GM12801 (cell line): ENCODE results near the gene CA12.

Experiments used
- CTCF ChIP-seq: IDR thresholded peaks from one replicate; pipeline ENCODE4 v1.5.1; 2011; ENCODE audit warnings: control low read depth; ENCODE audit not compliant: insufficient read length; ENCODE audit errors: extremely low read depth

CA12 gene

GRCh38 chr15:63337046-63337445 is 44.6 kb downstream of the CA12 start:
- no peak for TF ChIP-seq CTCF

GRCh38 chr15:63335543-63336240 is 46.0 kb downstream of the CA12 start:
- no peak for TF ChIP-seq CTCF

- TF ChIP-seq CTCF = no peak
Measured at GRCh38 chr15:63334821-63335220, 46.8 kb downstream of the CA12 start.

GRCh38 chr15:63332367-63333124 is 49.1 kb downstream of the CA12 start:
- no peak for TF ChIP-seq CTCF

- no peak for TF ChIP-seq CTCF
Measured at GRCh38 chr15:63331456-63331855, 50.2 kb downstream of the CA12 start.

- TF ChIP-seq CTCF = no peak
Measured at GRCh38 chr15:63330926-63331325, 50.7 kb downstream of the CA12 start.

GRCh38 chr15:63329567-63330350 is 51.9 kb downstream of the CA12 start:
- TF ChIP-seq CTCF = no peak
